ENCODE results near the gene OR6V1. TPM values are rescaled to one million over a fixed set of nuclear protein-coding genes. Genes with fewer than 3 reads are reported as not detected.

OR6V1 gene
- total RNA-seq, 1 experiment from 2014 or later, result not detected

DNA sequence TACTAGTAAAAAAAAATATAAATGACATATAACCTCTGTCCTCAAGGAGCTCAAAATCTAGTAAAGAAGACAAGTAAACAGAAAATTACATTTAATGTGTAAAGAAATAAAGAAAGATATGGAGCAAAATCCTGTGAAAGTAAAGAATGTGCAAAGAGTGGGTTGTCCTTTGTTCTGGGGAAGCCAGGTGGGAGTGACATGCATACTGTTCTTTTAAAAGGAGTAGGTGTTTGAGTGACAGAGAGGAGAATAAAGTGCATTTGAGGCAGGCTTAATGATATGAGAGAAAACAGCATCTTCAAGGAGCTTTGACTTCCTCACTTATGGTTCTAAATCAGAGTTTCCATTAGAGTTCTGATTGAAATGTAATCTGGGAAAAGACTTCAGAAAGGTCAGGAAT lies 22.0 kb downstream of the OR6V1 start:
- Mint-ChIP-seq H3K27ac (no peak overlapping the region), H3K4me1 (peaks cover 28% of the 10 kb centered on the region), H3K9me3 (peaks cover 9% of the 10 kb centered on the region), H3K36me3 (no peaks in the 10 kb centered on the region), H3K4me3 (no peak overlapping the region), H3K27me3 (ENCODE audit: low read depth) (no peaks in the 10 kb centered on the region; the same call in 1 of the 2 replicates)
- POLR2A ChIA-PET, result no interaction called here
- TF ChIP-seq, protein P1, sequence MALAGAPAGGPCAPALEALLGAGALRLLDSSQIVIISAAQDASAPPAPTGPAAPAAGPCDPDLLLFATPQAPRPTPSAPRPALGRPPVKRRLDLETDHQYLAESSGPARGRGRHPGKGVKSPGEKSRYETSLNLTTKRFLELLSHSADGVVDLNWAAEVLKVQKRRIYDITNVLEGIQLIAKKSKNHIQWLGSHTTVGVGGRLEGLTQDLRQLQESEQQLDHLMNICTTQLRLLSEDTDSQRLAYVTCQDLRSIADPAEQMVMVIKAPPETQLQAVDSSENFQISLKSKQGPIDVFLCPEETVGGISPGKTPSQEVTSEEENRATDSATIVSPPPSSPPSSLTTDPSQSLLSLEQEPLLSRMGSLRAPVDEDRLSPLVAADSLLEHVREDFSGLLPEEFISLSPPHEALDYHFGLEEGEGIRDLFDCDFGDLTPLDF (CRISPR knock-in tag; IDR thresholded peaks at IDR 0.05), result no peak
- TF ChIP-seq, protein P2, sequence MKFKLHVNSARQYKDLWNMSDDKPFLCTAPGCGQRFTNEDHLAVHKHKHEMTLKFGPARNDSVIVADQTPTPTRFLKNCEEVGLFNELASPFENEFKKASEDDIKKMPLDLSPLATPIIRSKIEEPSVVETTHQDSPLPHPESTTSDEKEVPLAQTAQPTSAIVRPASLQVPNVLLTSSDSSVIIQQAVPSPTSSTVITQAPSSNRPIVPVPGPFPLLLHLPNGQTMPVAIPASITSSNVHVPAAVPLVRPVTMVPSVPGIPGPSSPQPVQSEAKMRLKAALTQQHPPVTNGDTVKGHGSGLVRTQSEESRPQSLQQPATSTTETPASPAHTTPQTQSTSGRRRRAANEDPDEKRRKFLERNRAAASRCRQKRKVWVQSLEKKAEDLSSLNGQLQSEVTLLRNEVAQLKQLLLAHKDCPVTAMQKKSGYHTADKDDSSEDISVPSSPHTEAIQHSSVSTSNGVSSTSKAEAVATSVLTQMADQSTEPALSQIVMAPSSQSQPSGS (CRISPR knock-in tag; IDR thresholded peaks at IDR 0.05; ENCODE audit: borderline replicate concordance, low read depth), result no peak
- TF ChIP-seq TP53 (CRISPR knock-in tag; IDR thresholded peaks at IDR 0.05), result no peak
- TF ChIP-seq, protein P3, sequence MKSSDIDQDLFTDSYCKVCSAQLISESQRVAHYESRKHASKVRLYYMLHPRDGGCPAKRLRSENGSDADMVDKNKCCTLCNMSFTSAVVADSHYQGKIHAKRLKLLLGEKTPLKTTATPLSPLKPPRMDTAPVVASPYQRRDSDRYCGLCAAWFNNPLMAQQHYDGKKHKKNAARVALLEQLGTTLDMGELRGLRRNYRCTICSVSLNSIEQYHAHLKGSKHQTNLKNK (CRISPR knock-in tag; IDR thresholded peaks at IDR 0.05), result no peak
- no peak for TF ChIP-seq NFYB (CRISPR knock-in tag; conservative IDR thresholded peaks at IDR 0.05; ENCODE audit: low read depth)
- no peak for TF ChIP-seq SMAD4 (CRISPR knock-in tag; IDR thresholded peaks at IDR 0.05)
- TF ChIP-seq, protein P4, sequence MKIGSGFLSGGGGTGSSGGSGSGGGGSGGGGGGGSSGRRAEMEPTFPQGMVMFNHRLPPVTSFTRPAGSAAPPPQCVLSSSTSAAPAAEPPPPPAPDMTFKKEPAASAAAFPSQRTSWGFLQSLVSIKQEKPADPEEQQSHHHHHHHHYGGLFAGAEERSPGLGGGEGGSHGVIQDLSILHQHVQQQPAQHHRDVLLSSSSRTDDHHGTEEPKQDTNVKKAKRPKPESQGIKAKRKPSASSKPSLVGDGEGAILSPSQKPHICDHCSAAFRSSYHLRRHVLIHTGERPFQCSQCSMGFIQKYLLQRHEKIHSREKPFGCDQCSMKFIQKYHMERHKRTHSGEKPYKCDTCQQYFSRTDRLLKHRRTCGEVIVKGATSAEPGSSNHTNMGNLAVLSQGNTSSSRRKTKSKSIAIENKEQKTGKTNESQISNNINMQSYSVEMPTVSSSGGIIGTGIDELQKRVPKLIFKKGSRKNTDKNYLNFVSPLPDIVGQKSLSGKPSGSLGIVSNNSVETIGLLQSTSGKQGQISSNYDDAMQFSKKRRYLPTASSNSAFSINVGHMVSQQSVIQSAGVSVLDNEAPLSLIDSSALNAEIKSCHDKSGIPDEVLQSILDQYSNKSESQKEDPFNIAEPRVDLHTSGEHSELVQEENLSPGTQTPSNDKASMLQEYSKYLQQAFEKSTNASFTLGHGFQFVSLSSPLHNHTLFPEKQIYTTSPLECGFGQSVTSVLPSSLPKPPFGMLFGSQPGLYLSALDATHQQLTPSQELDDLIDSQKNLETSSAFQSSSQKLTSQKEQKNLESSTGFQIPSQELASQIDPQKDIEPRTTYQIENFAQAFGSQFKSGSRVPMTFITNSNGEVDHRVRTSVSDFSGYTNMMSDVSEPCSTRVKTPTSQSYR (CRISPR knock-in tag; IDR thresholded peaks at IDR 0.05), result no peak
- TF ChIP-seq ZNF263 (CRISPR knock-in tag; IDR thresholded peaks at IDR 0.05; ENCODE audit: low read depth), result no peak
- no peak for TF ChIP-seq HMGA2 (CRISPR knock-in tag; IDR thresholded peaks at IDR 0.05)
- TF ChIP-seq, protein P5, sequence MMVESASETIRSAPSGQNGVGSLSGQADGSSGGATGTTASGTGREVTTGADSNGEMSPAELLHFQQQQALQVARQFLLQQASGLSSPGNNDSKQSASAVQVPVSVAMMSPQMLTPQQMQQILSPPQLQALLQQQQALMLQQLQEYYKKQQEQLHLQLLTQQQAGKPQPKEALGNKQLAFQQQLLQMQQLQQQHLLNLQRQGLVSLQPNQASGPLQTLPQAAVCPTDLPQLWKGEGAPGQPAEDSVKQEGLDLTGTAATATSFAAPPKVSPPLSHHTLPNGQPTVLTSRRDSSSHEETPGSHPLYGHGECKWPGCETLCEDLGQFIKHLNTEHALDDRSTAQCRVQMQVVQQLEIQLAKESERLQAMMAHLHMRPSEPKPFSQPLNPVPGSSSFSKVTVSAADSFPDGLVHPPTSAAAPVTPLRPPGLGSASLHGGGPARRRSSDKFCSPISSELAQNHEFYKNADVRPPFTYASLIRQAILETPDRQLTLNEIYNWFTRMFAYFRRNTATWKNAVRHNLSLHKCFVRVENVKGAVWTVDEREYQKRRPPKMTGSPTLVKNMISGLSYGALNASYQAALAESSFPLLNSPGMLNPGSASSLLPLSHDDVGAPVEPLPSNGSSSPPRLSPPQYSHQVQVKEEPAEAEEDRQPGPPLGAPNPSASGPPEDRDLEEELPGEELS (CRISPR knock-in tag; IDR thresholded peaks at IDR 0.05), result no peak
- TF ChIP-seq, protein P6, sequence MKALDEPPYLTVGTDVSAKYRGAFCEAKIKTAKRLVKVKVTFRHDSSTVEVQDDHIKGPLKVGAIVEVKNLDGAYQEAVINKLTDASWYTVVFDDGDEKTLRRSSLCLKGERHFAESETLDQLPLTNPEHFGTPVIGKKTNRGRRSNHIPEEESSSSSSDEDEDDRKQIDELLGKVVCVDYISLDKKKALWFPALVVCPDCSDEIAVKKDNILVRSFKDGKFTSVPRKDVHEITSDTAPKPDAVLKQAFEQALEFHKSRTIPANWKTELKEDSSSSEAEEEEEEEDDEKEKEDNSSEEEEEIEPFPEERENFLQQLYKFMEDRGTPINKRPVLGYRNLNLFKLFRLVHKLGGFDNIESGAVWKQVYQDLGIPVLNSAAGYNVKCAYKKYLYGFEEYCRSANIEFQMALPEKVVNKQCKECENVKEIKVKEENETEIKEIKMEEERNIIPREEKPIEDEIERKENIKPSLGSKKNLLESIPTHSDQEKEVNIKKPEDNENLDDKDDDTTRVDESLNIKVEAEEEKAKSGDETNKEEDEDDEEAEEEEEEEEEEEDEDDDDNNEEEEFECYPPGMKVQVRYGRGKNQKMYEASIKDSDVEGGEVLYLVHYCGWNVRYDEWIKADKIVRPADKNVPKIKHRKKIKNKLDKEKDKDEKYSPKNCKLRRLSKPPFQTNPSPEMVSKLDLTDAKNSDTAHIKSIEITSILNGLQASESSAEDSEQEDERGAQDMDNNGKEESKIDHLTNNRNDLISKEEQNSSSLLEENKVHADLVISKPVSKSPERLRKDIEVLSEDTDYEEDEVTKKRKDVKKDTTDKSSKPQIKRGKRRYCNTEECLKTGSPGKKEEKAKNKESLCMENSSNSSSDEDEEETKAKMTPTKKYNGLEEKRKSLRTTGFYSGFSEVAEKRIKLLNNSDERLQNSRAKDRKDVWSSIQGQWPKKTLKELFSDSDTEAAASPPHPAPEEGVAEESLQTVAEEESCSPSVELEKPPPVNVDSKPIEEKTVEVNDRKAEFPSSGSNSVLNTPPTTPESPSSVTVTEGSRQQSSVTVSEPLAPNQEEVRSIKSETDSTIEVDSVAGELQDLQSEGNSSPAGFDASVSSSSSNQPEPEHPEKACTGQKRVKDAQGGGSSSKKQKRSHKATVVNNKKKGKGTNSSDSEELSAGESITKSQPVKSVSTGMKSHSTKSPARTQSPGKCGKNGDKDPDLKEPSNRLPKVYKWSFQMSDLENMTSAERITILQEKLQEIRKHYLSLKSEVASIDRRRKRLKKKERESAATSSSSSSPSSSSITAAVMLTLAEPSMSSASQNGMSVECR (CRISPR knock-in tag; IDR thresholded peaks at IDR 0.05; ENCODE audit: borderline replicate concordance), result no peak
- TF ChIP-seq, protein P7, sequence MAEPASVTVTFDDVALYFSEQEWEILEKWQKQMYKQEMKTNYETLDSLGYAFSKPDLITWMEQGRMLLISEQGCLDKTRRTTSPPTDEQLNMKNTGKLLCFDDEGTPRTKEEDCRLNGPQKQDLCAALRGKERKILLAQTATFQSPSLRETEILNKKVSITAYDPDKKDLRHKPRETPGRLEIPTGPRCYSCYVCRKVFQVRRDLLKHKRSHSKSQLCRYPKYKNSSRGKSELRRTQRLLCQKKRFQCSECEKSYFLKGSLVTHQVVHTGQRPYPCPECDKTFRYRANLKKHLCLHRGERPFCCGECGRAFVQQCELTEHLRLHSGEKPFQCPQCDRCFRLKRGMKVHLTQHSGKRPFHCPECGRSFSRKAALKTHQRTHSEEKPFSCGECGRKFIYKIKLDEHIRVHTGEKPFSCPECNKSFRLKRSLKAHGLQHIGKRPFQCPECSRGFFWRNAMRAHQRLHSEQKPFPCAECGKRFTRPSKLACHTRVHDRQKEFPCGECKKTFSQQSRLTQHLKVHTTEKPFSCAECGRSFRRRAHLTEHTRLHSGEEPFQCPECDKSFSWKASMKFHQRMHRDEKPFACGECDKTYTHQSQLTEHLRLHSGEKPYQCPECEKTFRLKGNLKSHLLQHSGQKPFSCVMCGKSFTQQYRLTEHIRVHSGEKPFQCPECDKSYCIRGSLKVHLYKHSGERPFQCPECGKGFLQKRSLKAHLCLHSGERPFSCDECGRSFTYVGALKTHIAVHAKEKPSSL (CRISPR knock-in tag; conservative IDR thresholded peaks at IDR 0.05), result no peak
- TF ChIP-seq JUN (CRISPR knock-in tag; IDR thresholded peaks at IDR 0.05), result no peak
- no peak for TF ChIP-seq NFATC4 (CRISPR knock-in tag; IDR thresholded peaks at IDR 0.05)
- TF ChIP-seq, protein P8, sequence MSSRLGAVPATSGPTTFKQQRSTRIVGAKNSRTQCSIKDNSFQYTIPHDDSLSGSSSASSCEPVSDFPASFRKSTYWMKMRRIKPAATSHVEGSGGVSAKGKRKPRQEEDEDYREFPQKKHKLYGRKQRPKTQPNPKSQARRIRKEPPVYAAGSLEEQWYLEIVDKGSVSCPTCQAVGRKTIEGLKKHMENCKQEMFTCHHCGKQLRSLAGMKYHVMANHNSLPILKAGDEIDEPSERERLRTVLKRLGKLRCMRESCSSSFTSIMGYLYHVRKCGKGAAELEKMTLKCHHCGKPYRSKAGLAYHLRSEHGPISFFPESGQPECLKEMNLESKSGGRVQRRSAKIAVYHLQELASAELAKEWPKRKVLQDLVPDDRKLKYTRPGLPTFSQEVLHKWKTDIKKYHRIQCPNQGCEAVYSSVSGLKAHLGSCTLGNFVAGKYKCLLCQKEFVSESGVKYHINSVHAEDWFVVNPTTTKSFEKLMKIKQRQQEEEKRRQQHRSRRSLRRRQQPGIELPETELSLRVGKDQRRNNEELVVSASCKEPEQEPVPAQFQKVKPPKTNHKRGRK (CRISPR knock-in tag; IDR thresholded peaks at IDR 0.05; ENCODE audit: borderline replicate concordance), result no peak
- no peak for TF ChIP-seq TCF7 (CRISPR knock-in tag; IDR thresholded peaks at IDR 0.05; ENCODE audit: low read depth)
- TF ChIP-seq TEAD1 (CRISPR knock-in tag; IDR thresholded peaks at IDR 0.05), result no peak
- TF ChIP-seq, protein P9, sequence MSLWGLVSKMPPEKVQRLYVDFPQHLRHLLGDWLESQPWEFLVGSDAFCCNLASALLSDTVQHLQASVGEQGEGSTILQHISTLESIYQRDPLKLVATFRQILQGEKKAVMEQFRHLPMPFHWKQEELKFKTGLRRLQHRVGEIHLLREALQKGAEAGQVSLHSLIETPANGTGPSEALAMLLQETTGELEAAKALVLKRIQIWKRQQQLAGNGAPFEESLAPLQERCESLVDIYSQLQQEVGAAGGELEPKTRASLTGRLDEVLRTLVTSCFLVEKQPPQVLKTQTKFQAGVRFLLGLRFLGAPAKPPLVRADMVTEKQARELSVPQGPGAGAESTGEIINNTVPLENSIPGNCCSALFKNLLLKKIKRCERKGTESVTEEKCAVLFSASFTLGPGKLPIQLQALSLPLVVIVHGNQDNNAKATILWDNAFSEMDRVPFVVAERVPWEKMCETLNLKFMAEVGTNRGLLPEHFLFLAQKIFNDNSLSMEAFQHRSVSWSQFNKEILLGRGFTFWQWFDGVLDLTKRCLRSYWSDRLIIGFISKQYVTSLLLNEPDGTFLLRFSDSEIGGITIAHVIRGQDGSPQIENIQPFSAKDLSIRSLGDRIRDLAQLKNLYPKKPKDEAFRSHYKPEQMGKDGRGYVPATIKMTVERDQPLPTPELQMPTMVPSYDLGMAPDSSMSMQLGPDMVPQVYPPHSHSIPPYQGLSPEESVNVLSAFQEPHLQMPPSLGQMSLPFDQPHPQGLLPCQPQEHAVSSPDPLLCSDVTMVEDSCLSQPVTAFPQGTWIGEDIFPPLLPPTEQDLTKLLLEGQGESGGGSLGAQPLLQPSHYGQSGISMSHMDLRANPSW (CRISPR knock-in tag; conservative IDR thresholded peaks at IDR 0.05; ENCODE audit: low read depth), result no peak
- CTCF ChIA-PET, result interaction anchor here (1.0 kb wide), 1 partner anchor 141 kb away, joined by 3 read pairs; no protein-coding TSS in a partner anchor
- ATAC-seq (no peak), DNase-seq (ENCODE audit: low spot score) (no peak)
